GM10248 (cell line): ENCODE results near the gene BRINP2.

ENCODE experiments used
- CTCF ChIA-PET: fragments of 300-600 bp; sonication (Branson Sonifier 250); formaldehyde crosslinking; extraction: SDS; loops from one replicate; lab custom pipeline; 2021; ENCODE audit warnings: antibody characterized with exemption; lab: Yijun Ruan, JAX
- POLR2A ChIA-PET: fragments of 350-650 bp; sonication (Branson Sonifier 250); formaldehyde crosslinking; extraction: SDS; loops from one replicate; lab custom pipeline; 2020; ENCODE audit warnings: antibody characterized with exemption; lab: Yijun Ruan, JAX
- DNase-seq: peaks from one replicate; pipeline ENCODE4 v3.0.0; 2012; ENCODE audit errors: extremely low spot score
- CTCF ChIP-seq: IDR thresholded peaks from 2 replicates; pipeline ENCODE4 v1.5.1; 2012; ENCODE audit warnings: mild to moderate bottlenecking, low read depth; ENCODE audit errors: extremely low read depth, missing control alignments, control extremely low read depth

The BRINP2 gene

GRCh38 chr1:177228693-177229065 is 57.9 kb downstream of the BRINP2 start:
- no peak for DNase-seq
- ChIA-PET CTCF (no interaction called here), POLR2A (no interaction called here)
- TF ChIP-seq CTCF = no peak

GRCh38 chr1:177229781-177230180 is 59.0 kb downstream of the BRINP2 start:
- POLR2A ChIA-PET = no interaction called here
- DNase-seq = no peak
- no peak for TF ChIP-seq CTCF
- CTCF ChIA-PET = no interaction called here

- no peak for TF ChIP-seq CTCF
- ChIA-PET CTCF (no interaction called here), POLR2A (no interaction called here)
- DNase-seq = no peak
These were observed 59.7 kb downstream of the BRINP2 start for GRCh38 chr1:177230228-177231016.

GRCh38 chr1:177235350-177235749 is 64.6 kb downstream of the BRINP2 start:
- no peak for DNase-seq
- ChIA-PET CTCF (no interaction called here), POLR2A (no interaction called here)
- no peak for TF ChIP-seq CTCF

- no peak for DNase-seq
- CTCF ChIA-PET = no interaction called here
- TF ChIP-seq CTCF = no peak
- POLR2A ChIA-PET = no interaction called here
These were observed 66.2 kb downstream of the BRINP2 start for GRCh38 chr1:177236962-177237361.

GRCh38 chr1:177238967-177239366 is 68.2 kb downstream of the BRINP2 start:
- no peak for DNase-seq
- no peak for TF ChIP-seq CTCF
- ChIA-PET POLR2A (no interaction called here), CTCF (interaction anchor here (1.1 kb wide), 1 partner anchor 14 kb away, joined by 5 read pairs; no protein-coding TSS in a partner anchor)

- POLR2A ChIA-PET = no interaction called here
- CTCF ChIA-PET = interaction anchor here (0.6 kb wide), 1 partner anchor 495 kb away, joined by 3 read pairs; no protein-coding TSS in a partner anchor
- DNase-seq = no peak
- no peak for TF ChIP-seq CTCF
These were observed 69.0 kb downstream of the BRINP2 start for GRCh38 chr1:177239792-177240191.
